MCF 10A (cell line): ENCODE measurements around the gene ALDH18A1. TPM values are rescaled to one million over a fixed set of nuclear protein-coding genes. Genes with fewer than 3 reads are reported as not detected.

ENCODE experiments used
- BruUV-seq: library from RNA; stranded (reverse); fragments of 400-500 nt; replicated peaks from 2 replicates; lab custom pipeline; 2021; lab: Mats Ljungman, UMichigan
- CTCF ChIA-PET: fragments of 300-600 bp; sonication (Branson Sonifier 250); formaldehyde crosslinking; extraction: SDS; loops from one replicate; lab custom pipeline; 2021; ENCODE audit warnings: antibody characterized with exemption, inconsistent platforms; lab: Yijun Ruan, JAX
- POLR2A ChIA-PET: fragments of 300-600, 350-650 bp; sonication (Branson Sonifier 250); formaldehyde crosslinking; extraction: SDS; loops from one replicate; lab custom pipeline; 2020; ENCODE audit warnings: antibody characterized with exemption, inconsistent platforms; lab: Yijun Ruan, JAX
- DNase-seq: peaks from one replicate; pipeline ENCODE4 v3.0.0-alpha.2; 2018; ENCODE audit not compliant: unreplicated experiment
- H3K27ac Mint-ChIP-seq: one replicate; pipeline ENCODE4 v1.8.0; 2022; ENCODE audit warnings: mild to moderate bottlenecking, low read depth, mixed read lengths; ENCODE audit not compliant: unreplicated experiment
- H3K27me3 Mint-ChIP-seq: one replicate; pipeline ENCODE4 v1.8.0; 2022; ENCODE audit warnings: mixed read lengths; ENCODE audit not compliant: insufficient read depth, unreplicated experiment
- H3K36me3 Mint-ChIP-seq: one replicate; pipeline ENCODE4 v1.8.0; 2022; ENCODE audit warnings: mild to moderate bottlenecking, moderate library complexity, mixed read lengths; ENCODE audit not compliant: insufficient read depth, unreplicated experiment
- H3K4me1 Mint-ChIP-seq: one replicate; pipeline ENCODE4 v1.8.0; 2022; ENCODE audit warnings: mixed read lengths; ENCODE audit not compliant: insufficient read depth, unreplicated experiment
- H3K4me3 Mint-ChIP-seq: one replicate; pipeline ENCODE4 v1.8.0; 2022; ENCODE audit warnings: mild to moderate bottlenecking, moderate library complexity, mixed read lengths; ENCODE audit not compliant: unreplicated experiment
- H3K9me3 Mint-ChIP-seq: one replicate; pipeline ENCODE4 v1.8.0; 2022; ENCODE audit warnings: mixed read lengths; ENCODE audit not compliant: unreplicated experiment
- CTCF ChIP-seq: fragments of 200-600 bp; IDR thresholded peaks from one replicate; pipeline ENCODE4 v1.8.0; 2022; ENCODE audit warnings: antibody characterized with exemption, mild to moderate bottlenecking; ENCODE audit not compliant: unreplicated experiment
- intact Hi-C: fragments of 100-400 bp; cut with micrococcal nuclease; formaldehyde crosslinking; loops from 2 replicates; pipeline ENCODE4 v1.14.1; 2022
- total RNA-seq: library from RNA; stranded (reverse); gene quantifications from 2 replicates; pipeline ENCODE4 v1.2.3, GENCODE V29; 2022

Gene ALDH18A1
- total RNA-seq, 1 experiment from 2014 or later, result 91.0 TPM

DNA sequence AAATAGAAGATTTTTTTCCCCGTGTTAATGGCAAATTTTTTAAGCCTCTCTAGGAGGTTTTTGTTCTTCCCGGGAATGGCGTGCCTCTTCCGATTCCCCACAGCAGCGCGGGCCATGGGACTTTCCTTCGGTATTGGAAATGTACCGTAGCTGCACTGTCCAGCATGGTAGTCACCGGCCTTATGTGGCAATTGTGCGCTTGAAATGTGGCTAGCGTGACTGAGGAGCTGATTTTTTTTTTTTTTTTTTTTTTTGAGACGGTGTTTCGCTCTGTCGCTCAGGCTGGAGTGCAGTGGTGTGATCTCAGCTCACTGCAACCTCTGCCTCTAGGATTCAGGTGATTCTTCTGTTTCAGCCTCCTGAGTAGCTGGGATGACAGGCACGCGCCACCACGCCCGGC, 38.2 kb upstream of the ALDH18A1 start:
- intact Hi-C loops, result loop anchor here (1.0 to 10.0 kb wide), 6 partner anchors 148 to 512 kb away; partner anchors contain the start of genes CC2D2B and CCNJ
- CTCF ChIA-PET, result interaction anchor here (0.6 to 5.4 kb wide), 42 partner anchors 8 to 1993 kb away, joined by 3 to 94 read pairs (median 6); partner anchors contain the start of genes ENTPD1 and FRA10AC1
- H3K4me3 Mint-ChIP-seq, result no peak overlapping the region
- H3K36me3 Mint-ChIP-seq, result peaks cover 20% of the 10 kb centered on the region
- TF ChIP-seq CTCF, result no peak
- H3K27me3 Mint-ChIP-seq, result no peaks in the 10 kb centered on the region
- no peaks in the 10 kb centered on the region for H3K9me3 Mint-ChIP-seq
- no peak for DNase-seq
- H3K4me1 Mint-ChIP-seq, result peaks cover 23% of the 10 kb centered on the region
- POLR2A ChIA-PET, result interaction anchor here (0.7 to 3.2 kb wide), 10 partner anchors 9 to 213 kb away, joined by 3 to 20 read pairs (median 6); partner anchors contain the start of genes ALDH18A1 and CC2D2B
- BruUV-seq, result no TSS peak
- H3K27ac Mint-ChIP-seq, result no peak overlapping the region

GRCh38 chr10:95693668-95694534, 37.4 kb upstream of the ALDH18A1 start, which contains the start of gene TCTN3:
Gene TCTN3 (minus strand): TSS chr10:95693927. CDS start chr10:95693899, 28 bp downstream.
- peak; percentile 100 for DNase-seq
- Mint-ChIP-seq H3K9me3 (no peaks in the 10 kb centered on the region), H3K27ac (peak within 1 kb of the TSS; percentile 98), H3K36me3 (peaks cover 21% of the 10 kb centered on the region), H3K4me3 (peak within 1 kb of the TSS; percentile 99), H3K27me3 (no peaks in the 10 kb centered on the region), H3K4me1 (peaks cover 23% of the 10 kb centered on the region)
- ChIA-PET CTCF (interaction anchor here (0.5 to 5.4 kb wide), 89 partner anchors 9 to 1992 kb away, joined by 3 to 94 read pairs (median 4); partner anchors contain the start of genes CC2D2B, ENTPD1 and FRA10AC1), POLR2A (interaction anchor here (0.6 to 3.2 kb wide), 28 partner anchors 9 to 594 kb away, joined by 3 to 20 read pairs (median 4); partner anchors contain the start of genes ALDH18A1, BLNK, CC2D2B and CCNJ)
- intact Hi-C loops, result loop anchor here (1.0 to 10.0 kb wide), 6 partner anchors 148 to 512 kb away; partner anchors contain the start of genes CC2D2B and CCNJ
- BruUV-seq, result no TSS peak
- peak; percentile 92 for TF ChIP-seq CTCF

DNA sequence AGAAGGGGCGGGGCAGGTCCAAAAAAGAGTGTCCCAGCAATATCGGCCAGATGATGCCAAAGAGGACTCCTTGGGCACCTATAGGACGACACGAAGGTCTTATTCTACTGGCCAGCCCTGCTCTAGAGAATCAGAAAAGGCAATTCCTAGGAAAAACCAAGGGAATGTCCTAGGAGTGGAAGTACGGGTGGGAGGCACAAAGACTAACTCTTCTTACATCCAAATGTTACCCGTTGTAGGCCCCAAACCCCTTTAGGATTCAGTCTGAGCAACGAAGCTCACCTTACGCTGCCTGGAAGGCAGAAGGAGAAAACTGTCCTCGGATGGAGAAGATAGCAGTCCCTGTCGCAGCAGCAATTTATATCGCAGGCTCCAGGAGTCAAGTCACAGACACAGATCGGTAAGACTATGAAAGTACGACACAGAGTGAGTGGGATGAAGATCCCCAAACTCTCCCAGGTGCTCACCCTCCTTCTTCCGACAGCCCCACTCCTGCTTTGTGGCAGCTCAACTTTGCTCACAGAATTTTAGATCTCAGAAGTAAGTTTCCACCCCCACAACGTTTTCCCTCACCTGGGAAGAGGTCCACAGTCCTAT, 36.7 kb upstream of the ALDH18A1 start:
- no peaks in the 10 kb centered on the region for H3K27me3 Mint-ChIP-seq
- peak overlapping the region; percentile 99 for H3K4me3 Mint-ChIP-seq
- no peaks in the 10 kb centered on the region for H3K9me3 Mint-ChIP-seq
- TF ChIP-seq CTCF, result no peak
- H3K4me1 Mint-ChIP-seq, result peaks cover 23% of the 10 kb centered on the region
- ChIA-PET POLR2A (interaction anchor here (0.6 to 3.2 kb wide), 27 partner anchors 9 to 595 kb away, joined by 3 to 20 read pairs (median 4); partner anchors contain the start of genes ALDH18A1, BLNK, CC2D2B and CCNJ), CTCF (interaction anchor here (0.5 to 5.4 kb wide), 73 partner anchors 10 to 1495 kb away, joined by 3 to 94 read pairs (median 4); partner anchors contain the start of genes CC2D2B and ENTPD1)
- BruUV-seq, result TSS peak; percentile 42
- DNase-seq, result peak; percentile 10
- peaks cover 28% of the 10 kb centered on the region for H3K36me3 Mint-ChIP-seq
- intact Hi-C loops, result loop anchor here (5.0 to 10.0 kb wide), 3 partner anchors 318 to 511 kb away; partner anchors contain the start of gene CCNJ
- H3K27ac Mint-ChIP-seq, result peak overlapping the region; percentile 98
